ENCODE data around the gene SMURF1.

- TF ChIP-seq CTCF (IDR thresholded peaks at IDR 0.05) (no peak), ZFX (IDR thresholded peaks at IDR 0.05; ENCODE audit: borderline replicate concordance) (no peak)
Observed at GRCh38 chr7:99129001-99129400, 14.9 kb downstream of the SMURF1 start.
